Spleen (tissue), 13 donors: ENCODE data around the gene MIEF1. TPM values are rescaled to one million over a fixed set of nuclear protein-coding genes. Genes with fewer than 3 reads are reported as not detected.

ENCODE experiments used
- DNase-seq: peaks from one replicate; pipeline ENCODE4 v3.0.0-alpha.2; 2020
- H3K27ac ChIP-seq, 8 donors: fragments of 200-600 bp; sonication (generic) in 7 of 8; 1 replicate in 4 of 8; 2 replicates in 4 of 8; pipeline versions ENCODE4 v1.5.0 to v1.8.0; 2016 to 2021; ENCODE audit warnings: inconsistent platforms in 4 of 8, mild to moderate bottlenecking in 4 of 8, moderate library complexity in 1 of 8
- H3K27me3 ChIP-seq, 7 donors: fragments of 200-600 bp; sonication (generic) in 6 of 7; replicated peaks in 1 of 7; 1 replicate in 4 of 7; 2 replicates in 3 of 7; pipeline versions ENCODE4 v1.5.0 to v1.8.0; 2016 to 2021; ENCODE audit warnings: inconsistent platforms in 3 of 7, mild to moderate bottlenecking in 1 of 7
- H3K36me3 ChIP-seq, 6 donors: fragments of 200-600 bp; sonication (generic) in 5 of 6; 1 replicate in 4 of 6; 2 replicates in 2 of 6; pipeline versions ENCODE4 v1.5.0 to v1.8.0; 2016 to 2021; ENCODE audit warnings: inconsistent platforms in 2 of 6
- H3K4me1 ChIP-seq, 6 donors: fragments of 200-600 bp; sonication (generic) in 5 of 6; 1 replicate in 3 of 6; 2 replicates in 3 of 6; pipeline versions ENCODE4 v1.5.0 to v1.8.0; 2016 to 2021; ENCODE audit warnings: inconsistent platforms in 3 of 6
- H3K4me3 ChIP-seq, 8 donors: fragments of 200-600 bp; sonication (generic) in 7 of 8; 1 replicate in 4 of 8; 2 replicates in 4 of 8; pipeline versions ENCODE4 v1.5.0 to v1.8.0; 2016 to 2021; ENCODE audit warnings: inconsistent platforms in 4 of 8, mild to moderate bottlenecking in 4 of 8, moderate library complexity in 2 of 8
- H3K9me3 ChIP-seq, 8 donors: fragments of 200-600 bp; sonication (generic) in 7 of 8; 1 replicate in 4 of 8; 2 replicates in 4 of 8; pipeline versions ENCODE4 v1.5.0 to v1.8.0; 2016 to 2021; ENCODE audit warnings: inconsistent platforms in 4 of 8
- POLR2A ChIP-seq, 3 donors: fragments of 450-650 bp; IDR thresholded peaks; one replicate each; pipeline ENCODE4 v1.5.1; 2017; ENCODE audit warnings: antibody characterized with exemption in 3 of 3, mild to moderate bottlenecking in 1 of 3
- POLR2AphosphoS5 ChIP-seq, 3 donors: sonication (generic); formaldehyde crosslinking; IDR thresholded peaks; one replicate each; pipeline ENCODE4 v1.5.1; 2017; ENCODE audit warnings: antibody characterized with exemption in 3 of 3
- WGBS, 5 donors: extraction: QIAGEN DNeasy Blood & Tissue Kit in 3 of 5; methylation state at CpG; one replicate each; pipeline versions ENCODE4 v1.1.5 to v1.1.7; 2013 to 2018; 5-methylcytosine and 5-hydroxymethylcytosine counted together
- intact Hi-C: fragments of 100-400 bp; cut with DNase I; formaldehyde crosslinking; loops from one replicate; pipeline ENCODE4 v1.15.0; 2023; ENCODE audit warnings: low total_unique reads
- long read RNA-seq, 2 donors: transcript quantifications; one replicate each; lab custom pipeline, GENCODE V29; 2026
- polyA plus RNA-seq, 3 donors: library from polyadenylated mRNA; stranded (reverse); fragments of 200-250 nt; gene quantifications; one replicate each; pipeline ENCODE4 v1.2.1, GENCODE V29; 2013
- total RNA-seq, 7 donors: library from RNA; depleted of rRNA in 3 of 7; stranded (reverse); fragments of >200 nt in 3 of 7; fragmentation: NEBNext Ultra II Directional in 4 of 7; extraction: Animal tissue kit (Norgen Biotek cat#: 25700) in 4 of 7; gene quantifications; one replicate each; pipeline versions ENCODE4 v1.1.0 to v1.2.1, GENCODE V29; 2016 to 2021
- TF ChIP-seq, protein P1 (sequence below), 11 experiments: fragments of 200-600 bp in 7 of 11; fragments of 450-650 bp in 4 of 11; sonication (generic) in 4 of 11; IDR thresholded peaks in 8 of 11; conservative IDR thresholded peaks in 3 of 11; 1 replicate in 7 of 11; 2 replicates in 4 of 11; pipeline versions ENCODE4 v1.4.0 to v1.8.0; 2016 to 2021; ENCODE audit warnings: antibody characterized with exemption in 11 of 11, inconsistent platforms in 4 of 11, mild to moderate bottlenecking in 1 of 11
- donor health status: healthy with polysubstance abuse.
- donor health status: DM: no; HTN: no; CAD: no; lungs with moderate emphysema.
- donor health status: DM: no; HTN: no; CAD: no.
- donor health status: Bipolar disorder and iron deficiency.
- donor health status: healthy.
- donor health status: DM: no; HTN: no; CAD: no.
- donor health status: DM: yes; HTN: yes; CAD: no.

The MIEF1 gene
- 10 to 100 TPM; 24.4 to 31.4 (median 27.5) TPM for total RNA-seq
- 10 to 100 TPM in 1 of 3 donors, 1 to 10 TPM in 2; 5.8 to 11.2 (median 6.7) TPM for polyA plus RNA-seq
- long read RNA-seq, donor 1, full-length matches to known transcripts, result 2 of 2 reads
- long read RNA-seq, donor 1, partial matches to known transcripts, result 0 of 2 reads
- long read RNA-seq, donor 1, other reads (novel, unspliced or antisense), result 0 of 2 reads
- long read RNA-seq, donor 2, full-length matches to known transcripts, result 2 of 64 reads
- long read RNA-seq, donor 2, partial matches to known transcripts, result 62 of 64 reads
- long read RNA-seq, donor 2, other reads (novel, unspliced or antisense), result 0 of 64 reads

DNA sequence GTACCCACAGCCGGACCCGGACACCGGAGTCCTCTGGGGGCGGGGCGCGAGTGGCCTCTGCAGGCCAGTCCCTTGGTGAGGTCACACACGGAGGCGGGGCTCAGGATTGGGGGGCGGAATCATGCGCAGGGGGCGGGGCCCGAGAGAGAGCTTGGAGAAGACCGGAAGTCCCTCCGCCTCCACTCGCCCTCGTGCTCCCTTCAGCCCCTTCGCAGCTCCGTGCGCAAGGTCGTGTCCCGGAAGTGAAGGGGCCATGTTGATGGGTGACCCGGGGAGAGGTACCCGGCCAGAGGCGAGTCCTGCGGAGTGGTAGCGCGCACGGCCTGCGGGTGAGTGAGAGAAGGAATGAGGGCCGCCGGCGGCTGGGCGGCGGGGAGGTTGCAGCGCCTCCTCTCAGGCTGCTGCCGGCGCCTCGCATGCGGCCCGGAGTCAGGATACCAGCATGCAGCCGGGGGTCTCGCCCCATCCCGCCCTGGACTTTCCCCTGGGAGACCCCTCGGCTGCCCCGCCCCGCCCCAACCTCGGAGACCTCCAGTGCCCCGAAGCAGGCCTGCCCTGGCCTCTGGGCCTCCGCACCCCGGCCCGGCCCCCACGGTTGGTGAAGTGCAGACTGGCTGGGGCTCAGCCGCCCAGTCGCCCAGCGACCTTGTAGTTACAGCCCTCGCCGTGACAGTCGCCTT lies at the start of gene MIEF1:
Gene MIEF1 (plus strand): TSS at position 182 of the 680 bp plus-strand sequence. CDS start 9,005 bp downstream, outside the sequence.
- intact Hi-C loops, result no loop called here
- 0 to 1% (median 0%) methylated on average over 29 to 58 of the region's 58 CpGs for WGBS, 5 donors
- no peaks in the 10 kb centered on the region for H3K9me3 ChIP-seq

GRCh38 chr22:39452740-39453040 lies 49.4 kb upstream of the MIEF1 start:
- 61 to 86% (median 68%) methylated on average over 6 of the region's 6 CpGs for WGBS, 5 donors
- Histone ChIP-seq H3K27me3 (peaks cover 0 to 20% (median 15%) of the 10 kb centered on the region in 7 donors), H3K36me3 (no peaks in the 10 kb centered on the region), H3K9me3 (no peaks in the 10 kb centered on the region), H3K27ac (peak overlapping the region in 4 of 8 donors; percentile 25 to 56 (median 46)), H3K4me3 (no peak overlapping the region), H3K4me1 (peaks cover 0 to 77% (median 47%) of the 10 kb centered on the region in 6 donors)
- TF ChIP-seq POLR2AphosphoS5 (IDR thresholded peaks at IDR 0.05), result no peak
- no peak for TF ChIP-seq POLR2A (IDR thresholded peaks at IDR 0.05)
- DNase-seq, result no peak
- intact Hi-C loops, result no loop called here

More for the DNA sequence above, at the start of gene MIEF1:
- Histone ChIP-seq H3K4me3 (peak within 1 kb of the TSS; percentile 93 to 99 (median 98)), H3K36me3 (peaks cover 3 to 37% (median 35%) of the 10 kb centered on the region in 6 donors), H3K4me1 (peaks cover 17 to 66% (median 42%) of the 10 kb centered on the region in 6 donors), H3K27me3 (no peaks in the 10 kb centered on the region), H3K27ac (peak within 1 kb of the TSS; percentile 80 to 93 (median 87))
- TF ChIP-seq, protein P1, sequence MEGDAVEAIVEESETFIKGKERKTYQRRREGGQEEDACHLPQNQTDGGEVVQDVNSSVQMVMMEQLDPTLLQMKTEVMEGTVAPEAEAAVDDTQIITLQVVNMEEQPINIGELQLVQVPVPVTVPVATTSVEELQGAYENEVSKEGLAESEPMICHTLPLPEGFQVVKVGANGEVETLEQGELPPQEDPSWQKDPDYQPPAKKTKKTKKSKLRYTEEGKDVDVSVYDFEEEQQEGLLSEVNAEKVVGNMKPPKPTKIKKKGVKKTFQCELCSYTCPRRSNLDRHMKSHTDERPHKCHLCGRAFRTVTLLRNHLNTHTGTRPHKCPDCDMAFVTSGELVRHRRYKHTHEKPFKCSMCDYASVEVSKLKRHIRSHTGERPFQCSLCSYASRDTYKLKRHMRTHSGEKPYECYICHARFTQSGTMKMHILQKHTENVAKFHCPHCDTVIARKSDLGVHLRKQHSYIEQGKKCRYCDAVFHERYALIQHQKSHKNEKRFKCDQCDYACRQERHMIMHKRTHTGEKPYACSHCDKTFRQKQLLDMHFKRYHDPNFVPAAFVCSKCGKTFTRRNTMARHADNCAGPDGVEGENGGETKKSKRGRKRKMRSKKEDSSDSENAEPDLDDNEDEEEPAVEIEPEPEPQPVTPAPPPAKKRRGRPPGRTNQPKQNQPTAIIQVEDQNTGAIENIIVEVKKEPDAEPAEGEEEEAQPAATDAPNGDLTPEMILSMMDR (IDR thresholded peaks at IDR 0.05 in 8 of 11, conservative IDR thresholded peaks at IDR 0.05 in 3 of 11), result peak in 1 of 11 experiments; percentile 25
- no peak for TF ChIP-seq POLR2A (IDR thresholded peaks at IDR 0.05)
- peak; percentile 91 to 94 (median 91) for TF ChIP-seq POLR2AphosphoS5 (IDR thresholded peaks at IDR 0.05)
- DNase-seq, result peak; percentile 99

- WGBS, 5 donors, result 65 to 85% (median 74%) methylated on average over 9 of the region's 9 CpGs
- no peak overlapping the region for H3K4me3 ChIP-seq
- peak overlapping the region in 5 of 8 donors; percentile 14 to 56 (median 44) for H3K27ac ChIP-seq
- no peak for DNase-seq
- H3K9me3 ChIP-seq, result no peaks in the 10 kb centered on the region
- peaks cover 0 to 32% (median 24%) of the 10 kb centered on the region in 7 donors for H3K27me3 ChIP-seq
- H3K4me1 ChIP-seq, result peaks cover 0 to 77% (median 46%) of the 10 kb centered on the region in 6 donors
- intact Hi-C loops, result no loop called here
- TF ChIP-seq POLR2A (IDR thresholded peaks at IDR 0.05), result no peak
- TF ChIP-seq POLR2AphosphoS5 (IDR thresholded peaks at IDR 0.05), result no peak
- TF ChIP-seq, protein P1 (IDR thresholded peaks at IDR 0.05 in 8 of 11, conservative IDR thresholded peaks at IDR 0.05 in 3 of 11), result no peak
- H3K36me3 ChIP-seq, result no peaks in the 10 kb centered on the region
These were observed 48.2 kb upstream of the MIEF1 start for GRCh38 chr22:39453765-39454378.

GRCh38 chr22:39454385-39454871 lies 47.7 kb upstream of the MIEF1 start:
- intact Hi-C loops, result no loop called here
- H3K36me3 ChIP-seq, result no peaks in the 10 kb centered on the region
- H3K27ac ChIP-seq, result peak overlapping the region in 5 of 8 donors; percentile 14 to 56 (median 44)
- peaks cover 0 to 35% (median 24%) of the 10 kb centered on the region in 7 donors for H3K27me3 ChIP-seq
- H3K9me3 ChIP-seq, result no peaks in the 10 kb centered on the region
- H3K4me3 ChIP-seq, result no peak overlapping the region
- WGBS, 5 donors, result 54 to 77% (median 64%) methylated on average over 7 of the region's 7 CpGs
- H3K4me1 ChIP-seq, result peaks cover 0 to 72% (median 40%) of the 10 kb centered on the region in 6 donors
- no peak for DNase-seq
- TF ChIP-seq POLR2A (IDR thresholded peaks at IDR 0.05), result no peak
- TF ChIP-seq, protein P1 (IDR thresholded peaks at IDR 0.05 in 8 of 11, conservative IDR thresholded peaks at IDR 0.05 in 3 of 11), result no peak
- no peak for TF ChIP-seq POLR2AphosphoS5 (IDR thresholded peaks at IDR 0.05)
